Activated T-cell treated with anti-CD3 and anti-CD28 coated beads for 48 hours (primary cell): ENCODE results near the gene PLSCR1.
"Not testable (repeated sequence)": the region's sequence is repeated elsewhere in the genome, so short reads cannot be mapped to it uniquely, and the experiment has no call there.

Source experiments
- DNase-seq: peaks from one replicate; pipeline ENCODE4 v3.0.0-alpha.2; 2020; ENCODE audit warnings: low read depth

Gene PLSCR1

DNA sequence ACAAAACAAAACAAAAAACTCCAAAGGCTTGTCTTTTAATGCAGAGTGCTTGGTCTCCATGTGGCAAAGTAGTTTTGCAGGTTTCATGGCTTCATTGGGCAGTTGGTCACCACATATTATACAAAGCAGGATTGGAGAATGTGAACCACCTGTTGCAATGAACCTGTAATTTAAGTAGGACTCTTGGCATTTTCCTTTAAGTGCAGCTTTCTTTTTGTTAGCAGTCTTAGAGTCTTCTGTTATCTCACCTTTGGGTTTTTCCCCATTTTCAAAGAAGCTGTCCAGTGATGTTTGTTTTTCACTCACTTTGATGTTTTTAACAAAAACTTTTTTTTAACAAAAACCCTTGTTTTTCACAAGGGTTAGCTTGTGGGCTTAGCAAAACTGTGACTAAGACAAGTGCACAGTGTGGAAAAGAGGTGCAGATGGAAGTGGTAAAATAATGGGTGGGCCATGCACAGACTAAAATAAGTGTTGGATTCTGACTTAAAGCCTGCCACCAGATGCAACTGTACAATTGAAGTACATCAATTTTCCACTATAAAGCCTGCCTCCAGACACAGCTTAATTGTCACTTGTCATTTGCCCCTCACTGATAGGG is 2.9 kb upstream of the PLSCR1 start:
- DNase-seq: no peak

DNA sequence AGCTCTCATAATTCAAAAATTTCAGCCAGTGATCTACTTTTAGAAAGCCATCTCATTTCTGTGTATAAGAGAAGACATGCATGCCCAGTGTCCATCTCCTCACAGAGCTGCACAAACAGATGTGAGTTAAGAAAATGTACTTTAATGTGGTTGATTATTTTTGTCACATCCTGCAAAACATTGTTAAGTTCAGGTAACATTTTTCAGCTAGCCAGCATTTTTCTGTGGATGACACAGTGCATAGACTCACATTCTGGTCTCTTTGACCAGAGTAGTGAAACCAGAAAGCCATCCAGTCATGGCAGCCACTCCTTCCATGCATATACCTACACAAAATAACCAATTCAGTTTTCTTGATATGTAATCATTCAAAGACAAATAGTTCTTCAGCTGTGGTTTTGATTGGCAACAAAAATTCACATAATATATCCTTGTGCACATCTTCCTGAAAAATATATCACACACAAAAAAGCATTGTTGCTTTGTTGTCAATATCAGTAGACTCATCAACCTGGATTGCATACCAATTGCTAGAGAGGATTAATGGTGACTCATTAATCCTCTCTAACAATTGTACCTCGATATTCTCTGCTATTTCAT is 2.1 kb upstream of the PLSCR1 start:
- no peak for DNase-seq

DNA sequence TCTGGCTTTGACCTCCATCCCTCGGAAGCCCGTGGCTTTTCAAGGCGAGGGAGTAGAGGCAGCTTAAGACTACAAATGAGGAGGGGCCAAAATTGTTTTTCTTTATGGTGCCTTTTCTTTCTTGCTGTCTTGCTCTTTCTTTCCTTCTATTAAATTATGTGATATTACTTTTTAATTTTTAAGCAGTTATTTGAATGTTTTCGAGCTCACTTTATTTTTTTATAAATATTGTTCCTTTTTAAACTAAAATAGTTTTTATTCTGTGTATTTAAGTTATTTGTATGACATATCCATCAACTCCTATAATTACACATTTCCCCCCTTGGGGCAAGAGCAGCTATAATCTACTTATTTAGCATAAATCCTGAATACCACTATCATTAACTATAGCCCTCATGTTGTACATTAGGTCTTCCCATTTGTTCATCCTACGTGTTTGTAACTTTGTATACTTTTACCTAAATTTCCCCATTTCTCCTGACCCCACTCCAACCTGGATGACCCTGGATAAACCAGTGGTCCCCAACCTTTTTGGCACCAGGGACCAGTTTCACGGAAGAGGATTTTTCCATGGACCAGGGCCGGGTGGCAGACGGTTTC is 622 bp upstream of the PLSCR1 start:
- DNase-seq: no peak

DNA sequence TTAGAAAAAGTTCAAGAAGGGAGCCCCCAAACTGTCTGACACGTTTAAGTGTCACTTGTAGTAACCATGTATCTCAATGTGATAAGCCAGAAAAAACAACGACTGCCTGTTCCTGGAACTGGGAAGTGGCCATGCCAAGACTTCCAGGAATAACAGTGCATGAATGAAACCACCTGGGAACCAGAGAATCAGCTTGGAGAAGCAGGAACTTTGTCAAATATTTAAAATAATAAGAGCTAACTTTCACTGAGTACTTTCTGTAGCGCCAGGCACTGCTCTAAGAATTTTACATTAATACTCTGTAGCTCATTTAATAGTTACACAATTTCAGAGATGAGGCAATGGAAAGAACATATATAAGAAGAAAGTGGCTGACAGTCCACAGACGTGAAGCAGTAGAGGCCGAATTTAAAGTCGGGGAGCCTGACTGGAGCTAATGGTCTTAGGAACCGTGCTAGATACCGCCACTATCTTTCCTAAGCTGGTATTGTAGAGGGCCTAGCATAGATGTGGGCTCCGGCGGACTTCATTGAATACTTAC is 876 bp downstream of the PLSCR1 start:
- DNase-seq: no peak

DNA sequence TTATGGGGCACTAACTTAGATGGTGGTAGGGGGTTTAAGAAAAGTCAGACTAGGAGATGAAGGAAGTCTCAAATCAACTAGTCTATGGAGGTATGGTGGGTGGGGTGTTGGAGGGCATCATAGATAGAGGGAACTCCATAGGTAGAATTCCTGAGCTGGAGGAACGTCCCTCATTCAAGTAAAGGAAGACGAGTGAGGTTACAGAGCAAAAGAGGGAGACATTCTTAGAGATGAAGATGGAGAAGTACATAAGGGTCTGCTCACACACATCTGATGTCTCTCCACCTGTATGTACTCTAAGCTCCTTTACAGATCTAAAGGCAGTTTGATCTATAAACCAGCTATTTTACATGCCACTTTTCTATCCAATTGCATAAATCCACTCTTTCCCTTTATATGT is 1.4 kb downstream of the PLSCR1 start:
- DNase-seq: no peak

DNA sequence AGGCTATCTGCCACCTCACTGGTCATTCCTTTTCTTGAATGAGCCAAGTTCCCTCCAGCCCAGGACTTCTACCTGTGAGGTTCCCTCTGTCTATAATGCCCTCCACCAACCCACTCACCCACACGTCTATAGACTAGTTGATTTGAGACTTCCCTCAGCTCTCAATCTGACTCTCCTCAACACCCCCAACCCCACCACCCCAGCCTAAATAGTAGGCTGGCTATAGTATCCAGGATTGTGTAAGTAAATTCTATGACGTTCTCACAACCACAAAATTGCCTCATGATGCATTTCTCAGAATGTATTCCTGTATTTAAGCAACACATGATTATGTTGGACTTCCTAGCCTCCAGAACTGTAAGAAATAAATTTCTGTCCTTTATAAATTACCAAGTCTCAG is 2.2 kb downstream of the PLSCR1 start:
- DNase-seq: no peak

DNA sequence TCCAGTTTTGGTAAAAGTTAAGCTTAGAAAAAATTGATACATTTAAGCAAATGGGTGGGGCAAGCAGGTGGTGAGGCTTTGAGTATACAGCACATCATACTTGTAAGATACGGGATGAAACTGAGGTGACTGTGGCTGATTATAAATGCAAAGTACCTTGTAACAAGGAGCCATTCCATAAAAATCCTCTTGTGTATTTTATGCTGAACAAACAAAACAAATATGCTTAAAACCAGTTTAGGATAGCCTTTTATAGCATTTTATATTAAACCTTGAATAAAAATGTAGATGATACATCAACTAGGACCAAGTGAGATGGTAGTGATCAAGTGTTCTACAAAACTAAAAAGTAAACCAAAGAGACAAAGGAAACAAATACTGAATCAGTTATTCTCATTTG is 3.4 kb downstream of the PLSCR1 start:
- DNase-seq: no peak

DNA sequence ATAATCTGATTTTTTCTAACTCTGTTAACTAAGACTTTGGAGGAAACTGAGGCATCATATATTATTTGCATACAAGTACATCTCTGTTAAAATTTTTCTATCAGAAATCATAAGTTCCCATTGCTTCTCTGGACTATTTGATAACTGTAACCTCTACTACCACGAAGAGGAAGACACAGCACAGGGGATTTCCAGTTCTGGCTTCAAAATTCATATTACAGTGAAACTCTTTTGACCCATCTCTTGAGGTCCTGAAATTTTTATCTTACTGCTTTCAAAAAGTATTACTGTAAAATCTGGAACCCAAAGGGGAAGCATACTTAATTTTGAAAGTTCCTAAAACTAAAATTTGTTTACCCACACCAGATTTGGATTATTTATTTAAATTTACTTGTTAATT is 4.2 kb downstream of the PLSCR1 start:
- DNase-seq: no peak

DNA sequence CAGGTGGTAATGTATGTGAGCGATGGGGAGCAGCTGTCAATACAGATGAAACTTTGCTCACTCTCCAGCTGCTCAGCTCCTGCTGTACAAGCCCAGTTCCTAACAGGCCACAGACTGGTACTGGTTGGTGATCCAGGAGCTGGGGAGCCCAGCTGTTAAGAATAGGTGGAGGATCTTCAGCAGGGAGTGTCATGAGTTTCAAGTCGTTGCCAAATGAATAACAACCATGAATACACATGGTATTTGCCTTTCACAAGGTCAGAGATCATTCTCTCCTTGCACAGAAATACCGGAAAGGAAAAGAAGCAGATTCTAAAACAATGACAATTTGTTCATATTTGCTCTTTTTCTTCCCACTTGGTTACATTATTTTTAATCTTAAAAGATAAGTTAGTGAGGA is 5.1 kb downstream of the PLSCR1 start:
- no peak for DNase-seq

DNA sequence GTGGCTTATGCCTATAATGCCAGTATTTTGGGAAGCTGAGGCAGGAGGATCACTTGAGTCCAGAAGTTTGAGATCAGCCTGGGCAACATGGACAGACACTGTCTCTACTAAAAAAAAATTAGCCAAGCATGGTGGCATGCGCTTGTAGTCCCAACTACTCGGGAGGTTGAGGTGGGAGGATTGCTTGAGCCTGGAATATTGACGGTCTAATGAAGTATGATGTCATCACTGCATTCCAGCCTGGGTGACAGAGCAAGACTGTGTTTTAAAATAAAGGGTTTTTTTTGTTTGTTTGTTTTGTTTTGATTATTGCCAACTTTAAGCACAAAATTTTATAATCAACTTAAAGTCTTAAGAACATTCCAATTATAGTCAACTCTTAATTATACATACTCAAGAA is 6.8 kb downstream of the PLSCR1 start:
- DNase-seq: no peak

DNA sequence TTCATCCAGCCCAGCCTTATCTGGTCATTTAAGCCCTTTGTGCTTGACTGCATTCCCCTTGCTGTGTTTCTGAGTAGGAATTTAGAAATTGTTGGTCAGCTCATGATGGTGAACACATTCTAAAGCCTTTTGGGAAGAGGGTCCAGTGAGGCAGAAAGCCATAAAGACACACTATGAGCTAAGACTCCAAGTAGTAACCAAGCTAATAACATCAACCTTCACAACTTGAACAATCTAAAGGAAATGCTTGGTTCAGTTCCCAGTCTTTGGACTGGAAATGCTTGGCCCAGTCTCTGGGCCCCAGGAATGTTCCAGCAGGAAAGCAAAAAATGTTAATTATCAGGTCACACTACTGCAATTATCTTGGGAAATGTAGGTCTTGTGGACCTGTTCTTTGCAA is 7.7 kb downstream of the PLSCR1 start:
- no peak for DNase-seq

DNA sequence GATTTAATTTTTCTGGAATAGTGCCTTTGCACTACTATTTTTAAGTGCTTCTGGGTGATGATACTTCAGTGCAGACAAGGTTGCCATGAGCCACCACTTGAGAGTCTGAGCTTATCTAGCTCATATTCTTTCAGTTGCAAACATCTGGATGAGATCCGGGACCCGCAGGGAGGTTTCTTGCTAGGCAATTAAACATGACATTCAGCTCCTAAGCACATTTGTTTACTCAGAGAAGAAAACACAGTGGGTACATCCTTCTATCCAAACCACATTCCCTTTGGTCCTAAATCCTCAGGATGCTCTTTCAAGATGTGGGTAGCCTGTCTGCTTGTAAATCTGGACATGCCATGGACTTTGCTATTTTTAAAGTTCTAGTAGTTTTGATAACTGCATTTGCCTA is 12.0 kb downstream of the PLSCR1 start:
- DNase-seq: no peak

DNA sequence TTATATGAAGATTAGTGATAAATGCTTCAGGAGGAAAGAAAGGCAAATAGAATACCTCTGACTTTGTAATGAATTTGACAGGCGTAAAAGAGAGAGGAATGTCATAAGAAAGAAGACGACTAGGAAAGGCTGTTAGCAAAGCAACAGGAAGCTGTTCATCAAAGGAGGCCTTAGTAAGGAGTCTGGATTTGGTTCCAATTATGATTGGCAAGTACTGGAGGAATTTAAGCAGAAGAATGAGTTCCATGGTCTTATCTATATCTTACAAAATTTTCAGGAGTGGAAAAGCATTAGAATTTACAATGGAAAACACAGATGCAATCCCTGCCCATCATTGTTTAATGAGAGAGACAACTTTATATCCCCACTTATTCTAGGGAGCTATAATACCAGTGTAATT is 13.8 kb downstream of the PLSCR1 start:
- no peak for DNase-seq

DNA sequence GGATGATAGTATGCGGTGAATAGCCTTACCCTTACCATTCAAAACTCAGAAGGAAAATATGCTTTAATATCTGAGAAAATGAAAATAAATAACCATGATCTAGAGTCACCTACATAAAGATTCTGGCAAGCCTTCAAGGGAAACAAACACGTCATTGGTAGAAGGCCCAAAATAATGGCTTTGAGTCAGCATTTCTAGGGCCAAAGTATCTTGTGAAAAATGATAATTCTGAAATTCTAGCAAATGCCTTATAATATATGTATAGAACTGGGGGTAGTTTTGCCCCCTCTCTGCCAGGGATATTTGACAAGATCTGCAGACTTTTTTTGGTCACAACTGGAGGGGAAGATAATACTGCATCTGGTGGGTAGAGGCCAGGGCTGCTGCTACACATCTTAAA is 15.4 kb downstream of the PLSCR1 start:
- DNase-seq: no peak

DNA sequence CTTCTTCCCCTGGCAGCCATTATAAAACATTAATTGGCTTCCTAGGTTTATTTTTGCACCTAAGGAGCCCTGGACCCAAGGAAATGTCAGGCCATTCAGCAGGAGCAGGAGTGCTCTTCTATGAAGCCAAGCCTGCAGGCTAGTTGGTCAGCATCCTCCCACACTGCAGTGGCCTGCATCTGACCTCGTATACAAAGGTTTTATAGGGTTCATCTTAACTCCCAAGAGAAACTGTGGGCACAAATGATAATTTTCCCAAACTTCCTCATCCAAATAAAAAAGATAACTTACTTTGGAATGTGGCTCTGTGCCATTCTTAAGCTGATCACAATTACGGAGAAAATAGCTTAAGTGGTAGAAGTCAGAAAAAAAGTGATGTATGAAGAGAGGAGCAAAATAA is 19.4 kb downstream of the PLSCR1 start:
- no peak for DNase-seq

DNA sequence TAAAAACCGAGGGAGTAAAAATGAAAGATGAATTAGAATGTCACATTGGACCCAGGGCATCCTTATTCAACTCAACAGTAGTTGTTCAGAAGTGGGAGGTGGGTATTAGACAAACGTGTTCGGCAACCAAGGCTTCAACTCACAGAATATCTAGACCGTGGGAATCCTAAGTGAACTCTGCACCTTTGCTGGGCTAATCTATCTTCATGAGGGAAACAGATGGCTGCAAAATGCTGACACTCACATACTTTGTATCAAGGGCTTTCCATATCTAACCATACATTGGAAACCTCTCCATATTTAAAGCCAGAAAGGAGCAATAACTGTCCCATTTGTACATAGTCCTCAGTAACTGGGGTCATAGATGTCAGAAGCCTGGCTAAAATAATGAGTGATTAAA is 20.9 kb downstream of the PLSCR1 start:
- DNase-seq: no peak

DNA sequence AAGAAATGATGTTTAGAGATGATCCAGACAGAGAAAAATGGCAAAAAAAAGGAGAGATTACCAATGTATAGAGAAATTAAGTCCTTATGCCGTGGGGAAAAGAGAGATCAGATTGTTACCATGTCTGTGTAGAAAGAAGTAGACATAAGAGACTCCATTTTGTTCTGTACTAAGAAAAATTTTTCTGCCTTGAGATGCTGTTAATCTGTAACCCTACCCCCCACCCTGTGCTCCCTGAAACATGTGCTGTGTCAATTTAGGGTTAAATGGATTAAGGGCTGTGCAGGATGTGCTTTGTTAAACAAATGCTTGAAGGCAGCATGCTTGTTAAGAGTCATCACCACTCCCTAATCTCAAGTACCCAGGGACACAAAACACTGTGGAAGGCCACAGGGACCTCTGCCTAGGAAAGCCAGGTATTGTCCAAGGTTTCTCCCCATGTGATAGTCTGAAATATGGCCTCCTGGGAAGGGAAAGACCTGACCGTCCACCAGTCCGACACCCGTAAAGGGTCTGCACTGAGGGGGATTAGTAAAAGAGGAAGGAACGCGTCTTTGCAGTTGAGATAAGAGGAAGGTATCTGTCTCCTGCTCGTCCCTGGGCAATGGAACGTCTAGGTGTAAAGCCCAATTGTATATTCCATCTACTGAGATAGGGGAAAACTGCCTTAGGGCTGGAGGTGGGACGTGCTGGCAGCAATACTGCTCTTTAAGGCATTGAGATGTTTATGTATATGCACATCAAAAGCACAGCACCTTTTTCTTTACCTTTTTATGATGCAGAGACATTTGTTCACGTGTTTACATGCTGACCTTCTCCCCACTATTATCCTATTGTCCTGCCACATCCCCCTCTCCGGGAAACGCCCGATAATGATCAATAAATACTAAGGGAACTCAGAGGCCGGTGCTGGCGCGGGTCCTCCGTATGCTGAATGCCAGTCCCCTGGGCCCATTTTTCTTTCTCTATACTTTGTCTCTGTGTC is 21.9 kb downstream of the PLSCR1 start:
- not testable (repeated sequence) for DNase-seq

DNA sequence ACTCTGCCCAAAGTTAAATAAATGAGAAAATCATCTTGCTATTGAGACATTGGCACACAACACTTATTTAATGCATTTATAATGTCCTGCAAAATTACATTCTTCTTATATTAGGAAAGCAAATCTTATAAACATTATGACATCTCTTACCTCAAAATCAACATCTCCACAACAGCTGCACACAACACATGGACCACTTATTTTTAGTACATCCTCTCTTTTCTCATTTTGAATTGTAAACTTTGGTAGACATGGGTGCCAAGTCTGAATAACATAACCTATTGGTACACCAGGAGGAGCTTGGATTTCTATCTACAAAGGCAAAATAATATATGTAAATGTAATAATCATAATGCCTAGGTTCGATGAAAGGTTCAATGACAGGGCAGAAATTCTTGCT is 23.0 kb downstream of the PLSCR1 start:
- no peak for DNase-seq

DNA sequence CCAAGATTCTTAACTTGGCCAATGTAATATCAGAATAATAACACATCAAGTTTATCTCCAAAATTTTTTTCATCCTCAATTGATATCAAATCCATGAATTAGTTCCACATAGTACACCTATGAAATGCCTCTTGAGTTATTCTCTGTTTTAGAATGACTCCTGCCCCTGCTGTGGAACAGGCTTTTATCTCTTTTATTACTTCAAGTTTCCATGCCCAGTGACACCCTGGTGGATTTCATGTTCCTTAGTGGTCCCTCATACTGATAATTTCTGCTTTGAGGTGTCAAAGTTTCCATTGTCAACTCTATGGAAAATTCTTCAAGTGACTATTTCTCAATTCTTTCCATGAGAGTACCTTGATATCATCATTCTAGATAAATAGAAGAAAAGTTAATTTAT is 24.6 kb downstream of the PLSCR1 start:
- DNase-seq: no peak

DNA sequence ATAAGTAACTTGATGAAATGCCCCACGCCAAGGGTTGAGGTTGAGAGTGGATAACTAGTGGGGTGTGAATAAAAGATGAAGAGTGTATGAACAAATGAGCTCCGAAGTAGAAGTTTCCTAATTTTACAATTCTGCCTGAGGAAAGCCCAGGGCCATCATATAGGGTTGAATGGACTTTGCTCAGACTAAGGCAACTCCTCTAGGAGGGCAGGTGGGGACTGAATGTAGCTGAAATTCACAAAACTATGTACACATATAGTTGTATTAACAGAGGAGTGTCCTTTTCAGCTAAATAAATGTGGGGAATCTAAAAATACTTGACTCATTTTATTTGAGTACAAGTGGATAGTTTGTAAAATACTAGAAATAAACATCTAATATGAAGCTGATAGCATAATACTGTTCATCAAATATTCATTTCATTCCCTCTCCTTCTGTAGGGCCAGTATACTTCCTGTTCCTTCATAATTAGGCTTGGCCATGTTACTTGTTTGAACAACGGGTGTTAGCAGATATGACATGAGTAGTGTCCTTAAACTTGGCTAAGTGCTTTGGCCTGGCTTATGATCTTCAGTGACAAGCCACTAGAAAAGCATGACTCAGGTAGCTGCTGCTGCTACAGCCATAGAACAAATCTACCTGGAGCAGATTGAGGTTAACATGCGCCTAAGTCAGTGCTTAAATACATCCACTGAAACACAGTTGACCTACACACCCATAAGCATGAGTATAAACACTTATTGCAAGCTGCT is 26.5 kb downstream of the PLSCR1 start:
- DNase-seq: no peak

DNA sequence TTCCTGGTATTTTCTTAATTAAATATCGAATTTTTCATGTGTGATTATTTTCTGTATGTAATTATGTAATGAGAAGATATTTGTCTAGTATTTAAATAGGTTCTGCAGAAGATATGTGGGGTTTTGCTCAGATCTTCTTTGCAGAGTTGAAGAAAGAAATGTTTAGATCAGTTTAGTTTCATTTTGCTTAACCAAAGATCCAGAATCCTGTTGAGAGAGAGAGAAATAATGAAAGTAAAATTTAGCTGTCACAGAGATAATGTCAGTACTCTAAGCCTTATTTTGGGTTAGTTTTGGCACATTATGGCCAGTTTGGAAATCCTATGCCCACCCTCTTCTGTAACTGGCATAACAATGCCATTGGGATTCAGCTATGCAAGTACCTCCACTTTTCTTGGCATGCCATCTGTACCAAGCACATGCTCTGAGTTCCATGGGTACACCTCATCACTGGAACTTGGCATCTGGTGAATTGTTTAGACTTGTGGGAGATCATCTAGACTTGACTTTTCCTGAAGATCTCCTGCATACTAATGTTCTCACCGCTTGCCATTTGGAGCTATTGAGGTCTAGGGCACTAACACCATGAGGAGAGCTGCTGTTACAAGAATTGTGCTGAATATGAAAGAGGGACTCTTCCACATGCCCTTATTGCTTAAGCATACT is 30.9 kb downstream of the PLSCR1 start:
- DNase-seq: no peak
